HepG2 (cell line): ENCODE measurements around the gene MVP. TPM values are rescaled to one million over a fixed set of nuclear protein-coding genes. Genes with fewer than 3 reads are reported as not detected.

ENCODE experiments used
- EHMT2 ChIP-seq: fragments of 200-600 bp; sonication (generic); IDR thresholded peaks from 2 replicates; pipeline ENCODE4 v1.7.0; 2017; ENCODE audit warnings: antibody characterized with exemption, low read depth, low read length, borderline replicate concordance
- FIP1L1 ChIP-seq: fragments of 200-400 bp; formaldehyde crosslinking; IDR thresholded peaks from 2 replicates; pipeline ENCODE4 v1.6.1; 2018; ENCODE audit warnings: low read depth, mild to moderate bottlenecking, low read length, moderate library complexity, borderline replicate concordance; ENCODE audit not compliant: insufficient read depth
- IRF2 ChIP-seq: IDR thresholded peaks from 2 replicates; pipeline ENCODE4 v1.6.1; 2018; ENCODE audit warnings: missing genetic modification reagents, missing compliant biosample characterization
- KLF13 ChIP-seq: sonication (generic); formaldehyde crosslinking; IDR thresholded peaks from 2 replicates; pipeline ENCODE4 v1.4.0; 2020; ENCODE audit warnings: mild to moderate bottlenecking, missing genetic modification reagents
- MLLT10 ChIP-seq: sonication (generic); formaldehyde crosslinking; IDR thresholded peaks from 2 replicates; pipeline ENCODE4 v1.4.0; 2020; ENCODE audit warnings: missing genetic modification reagents
- NFE2L2 ChIP-seq: fragments of 150-350 bp; IDR thresholded peaks from 2 replicates; pipeline ENCODE4 v1.6.1; 2014; ENCODE audit warnings: low read length
- NR1H2 ChIP-seq: sonication (generic); formaldehyde crosslinking; IDR thresholded peaks from 2 replicates; pipeline ENCODE4 v1.8.1; 2022; ENCODE audit warnings: low read depth, missing genetic modification reagents, borderline replicate concordance
- RBFOX2 ChIP-seq: fragments of 200-400 bp; formaldehyde crosslinking; IDR thresholded peaks from 2 replicates; pipeline ENCODE4 v1.6.1; 2017; ENCODE audit warnings: low read depth, mild to moderate bottlenecking, low read length
- RELA ChIP-seq: sonication (generic); formaldehyde crosslinking; IDR thresholded peaks from 2 replicates; pipeline ENCODE4 v1.4.0; 2020; ENCODE audit warnings: missing genetic modification reagents
- ZMAT3 ChIP-seq: sonication (generic); formaldehyde crosslinking; conservative IDR thresholded peaks from 2 replicates; pipeline ENCODE4 v1.7.0; 2021; ENCODE audit warnings: missing genetic modification reagents
- ZNF180 ChIP-seq: sonication (generic); formaldehyde crosslinking; IDR thresholded peaks from 2 replicates; pipeline ENCODE4 v1.4.0; 2020; ENCODE audit warnings: low read depth, missing genetic modification reagents, borderline replicate concordance
- ZNF546 ChIP-seq: sonication (generic); formaldehyde crosslinking; conservative IDR thresholded peaks from 2 replicates; pipeline ENCODE4 v1.8.1; 2023; ENCODE audit warnings: mild to moderate bottlenecking, missing genetic modification reagents
- ZNF574 ChIP-seq: sonication (generic); formaldehyde crosslinking; IDR thresholded peaks from 2 replicates; pipeline ENCODE4 v1.4.0; 2020; ENCODE audit warnings: missing genetic modification reagents
- ZNF576 ChIP-seq: sonication (generic); formaldehyde crosslinking; IDR thresholded peaks from 2 replicates; pipeline ENCODE4 v1.4.0; 2020; ENCODE audit warnings: mild to moderate bottlenecking, missing genetic modification reagents
- ZNF781 ChIP-seq: sonication (generic); formaldehyde crosslinking; IDR thresholded peaks from 2 replicates; pipeline ENCODE4 v1.5.1; 2020; ENCODE audit warnings: borderline replicate concordance, mild to moderate bottlenecking, missing genetic modification reagents; ENCODE audit errors: not compliant biosample characterization
- ZSCAN12 ChIP-seq: sonication (generic); formaldehyde crosslinking; IDR thresholded peaks from 2 replicates; pipeline ENCODE4 v1.9.0; 2021; ENCODE audit warnings: mild to moderate bottlenecking, missing genetic modification reagents
- polyA plus RNA-seq, 8 experiments: library from polyadenylated mRNA; depleted of rRNA in 3 of 8; stranded (reverse) in 7 of 8; unstranded in 1 of 8; fragments of >200 nt; fragmentation: Illumina TruSeq in 4 of 8; extraction: Trizol in 4 of 8; gene quantifications; 2 replicates each; pipeline versions ENCODE4 v1.2.1 to v1.2.3, GENCODE V29; 2011 to 2016; ENCODE audit warnings: low read depth in 4 of 8, missing spikeins in 1 of 8, mixed read lengths in 1 of 8; ENCODE audit not compliant: insufficient read depth in 1 of 8
- total RNA-seq, 5 experiments: library from RNA; depleted of rRNA; stranded (reverse); fragments of >200 nt; fragmentation: Illumina TruSeq; extraction: Trizol; gene quantifications; 2 replicates each; pipeline ENCODE4 v1.2.3, GENCODE V29; 2016; ENCODE audit warnings: low read depth in 1 of 5
- TF ChIP-seq, protein P1 (sequence below): sonication (generic); formaldehyde crosslinking; IDR thresholded peaks from 2 replicates; pipeline ENCODE4 v1.4.0; 2020; ENCODE audit warnings: mild to moderate bottlenecking, missing genetic modification reagents, borderline replicate concordance
- TF ChIP-seq, protein P2 (sequence below): sonication (generic); formaldehyde crosslinking; IDR thresholded peaks from 2 replicates; pipeline ENCODE4 v1.8.0; 2022; ENCODE audit warnings: missing genetic modification reagents, low read depth, mild to moderate bottlenecking, borderline replicate concordance
- TF ChIP-seq, protein P3 (sequence below): sonication (generic); formaldehyde crosslinking; IDR thresholded peaks from 2 replicates; pipeline ENCODE4 v1.5.0; 2020; ENCODE audit warnings: missing genetic modification reagents

The MVP gene
- total and polyA plus RNA-seq, 2 of the 13 experiments (the other 11 are each of a cell fraction or from before 2014, with no cell fraction given) = 22.9 to 43.5 TPM

GRCh38 chr16:29790183-29790948 lies 29.9 kb upstream of the MVP start, which contains the start of gene KIF22 (continued):
- TF ChIP-seq EHMT2 (no peak), RBFOX2 (peak; percentile 97), MLLT10 (CRISPR knock-in tag) (no peak), FIP1L1 (peak; percentile 98; the same call in 1 of the 2 replicates), NFE2L2 (no peak), RELA (peak; percentile 95; the same call in 1 of the 2 replicates), IRF2 (peak; percentile 89), ZNF546 (CRISPR knock-in tag) (peak; percentile 74; the same call in 1 of the 2 replicates), ZNF180 (CRISPR knock-in tag) (no peak), ZNF574 (peak; percentile 85), NR1H2 (no peak; the same call in 1 of the 2 replicates), ZSCAN12 (0 out of 2 replicates have a peak, but pooled peaks have one; percentile 34), ZMAT3 (CRISPR knock-in tag) (peak; percentile 80), KLF13 (peak; percentile 81; the same call in 1 of the 2 replicates), ZNF781 (CRISPR knock-in tag) (peak; percentile 95), ZNF576 (CRISPR knock-in tag) (no peak)
- TF ChIP-seq, protein P1, sequence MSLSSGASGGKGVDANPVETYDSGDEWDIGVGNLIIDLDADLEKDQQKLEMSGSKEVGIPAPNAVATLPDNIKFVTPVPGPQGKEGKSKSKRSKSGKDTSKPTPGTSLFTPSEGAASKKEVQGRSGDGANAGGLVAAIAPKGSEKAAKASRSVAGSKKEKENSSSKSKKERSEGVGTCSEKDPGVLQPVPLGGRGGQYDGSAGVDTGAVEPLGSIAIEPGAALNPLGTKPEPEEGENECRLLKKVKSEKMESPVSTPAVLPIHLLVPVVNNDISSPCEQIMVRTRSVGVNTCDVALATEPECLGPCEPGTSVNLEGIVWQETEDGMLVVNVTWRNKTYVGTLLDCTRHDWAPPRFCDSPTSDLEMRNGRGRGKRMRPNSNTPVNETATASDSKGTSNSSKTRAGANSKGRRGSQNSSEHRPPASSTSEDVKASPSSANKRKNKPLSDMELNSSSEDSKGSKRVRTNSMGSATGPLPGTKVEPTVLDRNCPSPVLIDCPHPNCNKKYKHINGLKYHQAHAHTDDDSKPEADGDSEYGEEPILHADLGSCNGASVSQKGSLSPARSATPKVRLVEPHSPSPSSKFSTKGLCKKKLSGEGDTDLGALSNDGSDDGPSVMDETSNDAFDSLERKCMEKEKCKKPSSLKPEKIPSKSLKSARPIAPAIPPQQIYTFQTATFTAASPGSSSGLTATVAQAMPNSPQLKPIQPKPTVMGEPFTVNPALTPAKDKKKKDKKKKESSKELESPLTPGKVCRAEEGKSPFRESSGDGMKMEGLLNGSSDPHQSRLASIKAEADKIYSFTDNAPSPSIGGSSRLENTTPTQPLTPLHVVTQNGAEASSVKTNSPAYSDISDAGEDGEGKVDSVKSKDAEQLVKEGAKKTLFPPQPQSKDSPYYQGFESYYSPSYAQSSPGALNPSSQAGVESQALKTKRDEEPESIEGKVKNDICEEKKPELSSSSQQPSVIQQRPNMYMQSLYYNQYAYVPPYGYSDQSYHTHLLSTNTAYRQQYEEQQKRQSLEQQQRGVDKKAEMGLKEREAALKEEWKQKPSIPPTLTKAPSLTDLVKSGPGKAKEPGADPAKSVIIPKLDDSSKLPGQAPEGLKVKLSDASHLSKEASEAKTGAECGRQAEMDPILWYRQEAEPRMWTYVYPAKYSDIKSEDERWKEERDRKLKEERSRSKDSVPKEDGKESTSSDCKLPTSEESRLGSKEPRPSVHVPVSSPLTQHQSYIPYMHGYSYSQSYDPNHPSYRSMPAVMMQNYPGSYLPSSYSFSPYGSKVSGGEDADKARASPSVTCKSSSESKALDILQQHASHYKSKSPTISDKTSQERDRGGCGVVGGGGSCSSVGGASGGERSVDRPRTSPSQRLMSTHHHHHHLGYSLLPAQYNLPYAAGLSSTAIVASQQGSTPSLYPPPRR (CRISPR knock-in tag) = peak; percentile 14; the same call in 1 of the 2 replicates
- TF ChIP-seq, protein P2, sequence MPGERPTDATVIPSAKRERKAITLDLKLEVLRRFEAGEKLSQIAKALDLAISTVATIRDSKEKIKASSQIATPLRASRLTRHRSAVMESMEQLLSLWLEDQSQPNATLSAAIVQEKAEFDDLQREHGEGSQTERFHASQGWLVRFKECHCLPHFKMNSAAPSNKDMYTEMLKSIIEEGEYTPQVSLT (CRISPR knock-in tag) = no peak
- TF ChIP-seq, protein P3, sequence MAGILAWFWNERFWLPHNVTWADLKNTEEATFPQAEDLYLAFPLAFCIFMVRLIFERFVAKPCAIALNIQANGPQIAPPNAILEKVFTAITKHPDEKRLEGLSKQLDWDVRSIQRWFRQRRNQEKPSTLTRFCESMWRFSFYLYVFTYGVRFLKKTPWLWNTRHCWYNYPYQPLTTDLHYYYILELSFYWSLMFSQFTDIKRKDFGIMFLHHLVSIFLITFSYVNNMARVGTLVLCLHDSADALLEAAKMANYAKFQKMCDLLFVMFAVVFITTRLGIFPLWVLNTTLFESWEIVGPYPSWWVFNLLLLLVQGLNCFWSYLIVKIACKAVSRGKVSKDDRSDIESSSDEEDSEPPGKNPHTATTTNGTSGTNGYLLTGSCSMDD = 0 out of 2 replicates have a peak, but pooled peaks have one; percentile 8
